Vagina (tissue), 2 donors: Measurements from ENCODE around the gene P2RY14.

ENCODE experiments used
- POLR2A ChIP-seq, 2 donors: fragments of 450-650 bp; IDR thresholded peaks; one replicate each; pipeline ENCODE4 v1.6.1; 2017; ENCODE audit warnings: antibody characterized with exemption in 2 of 2, mild to moderate bottlenecking in 2 of 2, moderate library complexity in 2 of 2
- TF ChIP-seq, protein P1 (sequence below), 3 experiments: fragments of 450-650 bp in 2 of 3; fragments of 200-600 bp in 1 of 3; sonication (generic) in 1 of 3; IDR thresholded peaks; one replicate each; pipeline ENCODE4 v1.5.1; 2017 to 2019; ENCODE audit warnings: antibody characterized with exemption in 3 of 3, mild to moderate bottlenecking in 2 of 3, moderate library complexity in 2 of 3

DNA sequence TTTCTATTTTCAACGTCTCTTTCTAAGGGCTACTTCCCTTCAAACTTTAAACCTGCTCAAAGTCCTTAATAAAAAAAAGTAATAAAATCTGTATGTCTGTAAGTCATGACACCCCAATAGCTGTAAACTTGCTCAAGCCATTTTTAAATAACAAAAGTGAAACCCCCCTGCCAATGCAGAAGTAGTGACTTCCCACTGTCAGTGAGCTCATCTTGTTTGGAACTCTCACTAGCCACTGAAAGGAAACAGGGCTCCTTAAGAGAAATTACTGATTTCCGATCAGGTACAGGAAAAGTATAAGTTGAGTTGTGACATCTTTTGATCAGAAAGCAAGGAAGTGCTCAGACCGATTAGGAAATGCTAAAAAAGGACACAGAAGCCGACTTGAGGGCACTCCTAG lies 47.7 kb downstream of the P2RY14 start:
- TF ChIP-seq, protein P1, sequence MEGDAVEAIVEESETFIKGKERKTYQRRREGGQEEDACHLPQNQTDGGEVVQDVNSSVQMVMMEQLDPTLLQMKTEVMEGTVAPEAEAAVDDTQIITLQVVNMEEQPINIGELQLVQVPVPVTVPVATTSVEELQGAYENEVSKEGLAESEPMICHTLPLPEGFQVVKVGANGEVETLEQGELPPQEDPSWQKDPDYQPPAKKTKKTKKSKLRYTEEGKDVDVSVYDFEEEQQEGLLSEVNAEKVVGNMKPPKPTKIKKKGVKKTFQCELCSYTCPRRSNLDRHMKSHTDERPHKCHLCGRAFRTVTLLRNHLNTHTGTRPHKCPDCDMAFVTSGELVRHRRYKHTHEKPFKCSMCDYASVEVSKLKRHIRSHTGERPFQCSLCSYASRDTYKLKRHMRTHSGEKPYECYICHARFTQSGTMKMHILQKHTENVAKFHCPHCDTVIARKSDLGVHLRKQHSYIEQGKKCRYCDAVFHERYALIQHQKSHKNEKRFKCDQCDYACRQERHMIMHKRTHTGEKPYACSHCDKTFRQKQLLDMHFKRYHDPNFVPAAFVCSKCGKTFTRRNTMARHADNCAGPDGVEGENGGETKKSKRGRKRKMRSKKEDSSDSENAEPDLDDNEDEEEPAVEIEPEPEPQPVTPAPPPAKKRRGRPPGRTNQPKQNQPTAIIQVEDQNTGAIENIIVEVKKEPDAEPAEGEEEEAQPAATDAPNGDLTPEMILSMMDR (IDR thresholded peaks at IDR 0.05) = no peak
- TF ChIP-seq POLR2A (IDR thresholded peaks at IDR 0.05) = no peak
